Neutrophil (primary cell): ENCODE results near the gene TICAM2.

Source experiments
- H3K27ac ChIP-seq: fragments of 200-600 bp; sonication (generic); 2 replicates; pipeline ENCODE4 v1.5.1; 2016; ENCODE audit warnings: mild to moderate bottlenecking, moderate library complexity
- H3K27me3 ChIP-seq: fragments of 200-600 bp; sonication (generic); 2 replicates; pipeline ENCODE4 v1.6.0; 2016; ENCODE audit warnings: mild to moderate bottlenecking
- H3K36me3 ChIP-seq: fragments of 200-600 bp; sonication (generic); 2 replicates; pipeline ENCODE4 v1.5.1; 2017
- H3K4me1 ChIP-seq, 2 experiments: fragments of 200-600 bp in 1 of 2; sonication (generic) in 1 of 2; 1 replicate in 1 of 2; 2 replicates in 1 of 2; pipeline versions ENCODE4 v1.5.1 to v1.6.1; 2013 to 2016; ENCODE audit warnings: low read depth in 1 of 2, low read length in 1 of 2, mild to moderate bottlenecking in 1 of 2, moderate library complexity in 1 of 2; ENCODE audit not compliant: control insufficient read depth in 1 of 2, insufficient read depth in 1 of 2
- H3K4me3 ChIP-seq, 2 experiments: fragments of 200-600 bp in 1 of 2; sonication (generic) in 1 of 2; 1 replicate in 1 of 2; 2 replicates in 1 of 2; pipeline ENCODE4 v1.5.1; 2013 to 2016; ENCODE audit warnings: low read depth in 1 of 2, low read length in 1 of 2, mild to moderate bottlenecking in 1 of 2, moderate library complexity in 1 of 2
- H3K9me3 ChIP-seq: fragments of 200-600 bp; sonication (generic); 2 replicates; pipeline ENCODE4 v1.5.1; 2016
- TF ChIP-seq, protein P1 (sequence below): fragments of 200-600 bp; sonication (generic); IDR thresholded peaks from 2 replicates; pipeline ENCODE4 v1.5.1; 2016; ENCODE audit warnings: antibody characterized with exemption

The TICAM2 gene

GRCh38 chr5:115568668-115569067, 33.6 kb downstream of the TICAM2 start:
- no peaks in the 10 kb centered on the region for H3K36me3 ChIP-seq
- no peak overlapping the region for H3K27ac ChIP-seq
- no peaks in the 10 kb centered on the region for H3K27me3 ChIP-seq
- no peaks in the 10 kb centered on the region for H3K9me3 ChIP-seq
- H3K4me1 ChIP-seq = no peaks in the 10 kb centered on the region
- TF ChIP-seq, protein P1, sequence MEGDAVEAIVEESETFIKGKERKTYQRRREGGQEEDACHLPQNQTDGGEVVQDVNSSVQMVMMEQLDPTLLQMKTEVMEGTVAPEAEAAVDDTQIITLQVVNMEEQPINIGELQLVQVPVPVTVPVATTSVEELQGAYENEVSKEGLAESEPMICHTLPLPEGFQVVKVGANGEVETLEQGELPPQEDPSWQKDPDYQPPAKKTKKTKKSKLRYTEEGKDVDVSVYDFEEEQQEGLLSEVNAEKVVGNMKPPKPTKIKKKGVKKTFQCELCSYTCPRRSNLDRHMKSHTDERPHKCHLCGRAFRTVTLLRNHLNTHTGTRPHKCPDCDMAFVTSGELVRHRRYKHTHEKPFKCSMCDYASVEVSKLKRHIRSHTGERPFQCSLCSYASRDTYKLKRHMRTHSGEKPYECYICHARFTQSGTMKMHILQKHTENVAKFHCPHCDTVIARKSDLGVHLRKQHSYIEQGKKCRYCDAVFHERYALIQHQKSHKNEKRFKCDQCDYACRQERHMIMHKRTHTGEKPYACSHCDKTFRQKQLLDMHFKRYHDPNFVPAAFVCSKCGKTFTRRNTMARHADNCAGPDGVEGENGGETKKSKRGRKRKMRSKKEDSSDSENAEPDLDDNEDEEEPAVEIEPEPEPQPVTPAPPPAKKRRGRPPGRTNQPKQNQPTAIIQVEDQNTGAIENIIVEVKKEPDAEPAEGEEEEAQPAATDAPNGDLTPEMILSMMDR = no peak
- H3K4me3 ChIP-seq = no peak overlapping the region

GRCh38 chr5:115565233-115565632, 37.0 kb downstream of the TICAM2 start:
- Histone ChIP-seq H3K9me3 (no peaks in the 10 kb centered on the region), H3K4me1 (no peaks in the 10 kb centered on the region), H3K27ac (no peak overlapping the region), H3K4me3 (no peak overlapping the region), H3K36me3 (no peaks in the 10 kb centered on the region), H3K27me3 (no peaks in the 10 kb centered on the region)
- TF ChIP-seq, protein P1 = no peak

DNA sequence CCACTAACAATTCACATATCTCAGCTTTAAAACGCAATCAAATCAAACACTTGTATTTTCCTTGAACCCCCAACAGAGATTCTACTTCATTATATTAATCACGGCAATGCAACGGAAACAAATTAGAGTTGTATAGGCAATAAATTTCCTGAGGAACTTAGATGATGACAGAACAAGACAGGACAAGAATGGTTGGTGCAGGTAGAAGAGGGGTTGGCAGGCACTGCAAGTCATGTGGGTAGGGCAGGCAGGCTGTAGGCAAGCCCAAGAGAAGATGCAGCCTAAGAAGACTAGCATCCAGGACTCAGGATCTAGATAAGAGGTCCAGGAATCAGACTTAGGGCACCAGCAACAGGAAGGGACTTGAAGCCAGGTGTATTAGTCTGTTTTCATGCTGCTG, 41.1 kb downstream of the TICAM2 start:
- Histone ChIP-seq H3K36me3 (no peaks in the 10 kb centered on the region), H3K4me1 (no peaks in the 10 kb centered on the region), H3K4me3 (no peak overlapping the region), H3K27me3 (no peaks in the 10 kb centered on the region), H3K27ac (no peak overlapping the region), H3K9me3 (no peaks in the 10 kb centered on the region)
- TF ChIP-seq, protein P1 = no peak

DNA sequence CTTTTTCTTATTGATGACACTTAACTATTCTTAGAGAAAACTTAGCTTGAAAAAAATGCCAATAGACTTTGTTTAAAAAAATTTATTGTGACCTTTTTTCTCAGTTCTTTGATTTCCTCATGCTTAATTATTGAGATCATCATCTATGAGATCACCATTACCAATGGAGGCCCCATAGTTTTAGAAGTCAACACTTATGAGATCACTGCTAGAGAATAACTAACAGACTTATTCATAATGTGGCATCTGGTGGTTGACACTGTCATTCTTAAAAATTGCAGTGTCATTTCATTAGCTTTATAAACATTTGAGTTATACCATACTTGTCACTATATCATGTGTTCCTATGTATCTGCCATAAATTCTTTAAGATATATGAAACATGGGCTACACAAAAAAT, 42.8 kb downstream of the TICAM2 start:
- Histone ChIP-seq H3K9me3 (no peaks in the 10 kb centered on the region), H3K27ac (no peak overlapping the region), H3K4me3 (no peak overlapping the region), H3K27me3 (no peaks in the 10 kb centered on the region), H3K4me1 (no peaks in the 10 kb centered on the region), H3K36me3 (no peaks in the 10 kb centered on the region)
- TF ChIP-seq, protein P1 = no peak

DNA sequence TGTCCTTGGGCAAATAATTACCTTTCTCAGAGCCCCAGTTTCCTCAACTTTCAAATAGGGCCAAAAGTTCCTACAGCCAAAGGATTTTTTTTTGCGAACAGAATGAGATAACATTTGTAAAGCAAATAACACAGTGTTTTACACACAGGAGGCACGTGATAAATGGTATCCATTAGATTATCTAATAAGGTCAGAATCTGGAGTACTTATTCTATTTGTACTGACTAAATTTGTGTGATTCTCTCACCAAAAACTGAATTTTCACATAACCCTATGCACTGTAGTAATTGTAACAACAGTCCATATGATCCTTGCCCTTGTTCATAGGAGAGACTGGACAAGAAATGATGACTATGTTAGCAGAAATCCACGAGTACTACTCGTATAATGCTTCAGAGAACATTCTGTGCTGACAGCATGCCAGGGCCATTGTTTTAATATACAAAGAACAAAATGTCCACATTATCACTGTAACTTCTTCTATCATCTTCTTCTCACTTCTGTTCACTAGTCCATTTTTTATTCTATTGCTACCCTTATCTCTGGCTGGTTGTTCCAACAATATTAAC, 43.8 kb downstream of the TICAM2 start:
- H3K27ac ChIP-seq = no peak overlapping the region
- no peak overlapping the region for H3K4me3 ChIP-seq
- H3K9me3 ChIP-seq = no peaks in the 10 kb centered on the region
- TF ChIP-seq, protein P1 = no peak
- no peaks in the 10 kb centered on the region for H3K27me3 ChIP-seq
- no peaks in the 10 kb centered on the region for H3K4me1 ChIP-seq
- no peaks in the 10 kb centered on the region for H3K36me3 ChIP-seq
